Measurements from ENCODE around the gene PGC. TPM values are rescaled to one million over a fixed set of nuclear protein-coding genes. Genes with fewer than 3 reads are reported as not detected.

The PGC gene
- polyA plus RNA-seq, 1 of the 3 experiments (the other 2 are of a cell fraction), result not detected

- no peak for DNase-seq
- Histone ChIP-seq H2AFZ (ENCODE audit: low read depth) (no peak overlapping the region), H3K27ac (ENCODE audit: low read depth in 2 of 2, low read length in 1 of 2) (peak overlapping the region; percentile 17 to 63; a peak in 3 of 4 replicates), H3K27me3 (ENCODE audit: insufficient read depth) (no peaks in the 10 kb centered on the region), H3K4me1 (ENCODE audit: control insufficient read depth in 1 of 2, insufficient read depth in 2 of 2, low read depth in 1 of 2, low read length in 1 of 2) (peaks cover 30 to 53% of the 10 kb centered on the region in 2 experiments; a peak in 3 of 4 replicates), H4K20me1 (ENCODE audit: insufficient read depth) (peaks cover 11% of the 10 kb centered on the region; the same call in 1 of the 2 replicates), H3K4me2 (peak overlapping the region; percentile 60), H3K4me3 (ENCODE audit: low read depth in 2 of 2, low read length in 1 of 2) (no peak overlapping the region), H3F3A (replicated peaks; ENCODE audit: insufficient read depth) (peaks cover 20% of the 10 kb centered on the region), H3K9ac (no peak overlapping the region), H3K9me2 (no peaks in the 10 kb centered on the region), H3K9me3 (no peaks in the 10 kb centered on the region), H3K36me3 (replicated peaks in 1 of 2; ENCODE audit: control insufficient read depth in 1 of 2, insufficient read depth in 2 of 2, low read length in 1 of 2) (no peaks in the 10 kb centered on the region), H3K79me2 (ENCODE audit: insufficient read depth) (peaks cover 12% of the 10 kb centered on the region; the same call in 1 of the 2 replicates)
- POLR2A ChIA-PET, result interaction anchor here (1.9 to 2.1 kb wide), 2 partner anchors 17 to 21 kb away, joined by 5 to 6 read pairs; no protein-coding TSS in a partner anchor
- CTCF ChIA-PET, result interaction anchor here (0.8 to 3.3 kb wide), 6 partner anchors 16 to 74 kb away, joined by 3 to 11 read pairs (median 4); partner anchors contain the start of gene TOMM6
- peak; percentile 80 for TF ChIP-seq FOSL2 (IDR thresholded peaks at IDR 0.05; ENCODE audit: borderline replicate concordance, low read depth)
- TF ChIP-seq CHD2 (IDR thresholded peaks at IDR 0.05; ENCODE audit: low read length, partially characterized antibody), result no peak
- TF ChIP-seq SIN3A (IDR thresholded peaks at IDR 0.05; ENCODE audit: borderline replicate concordance, low read depth, low read length), result no peak
- peak; percentile 71 for TF ChIP-seq JUND (IDR thresholded peaks at IDR 0.05)
- peak; percentile 34; the same call in 1 of the 2 replicates for TF ChIP-seq PBX3 (IDR thresholded peaks at IDR 0.05)
- TF ChIP-seq GABPA (IDR thresholded peaks at IDR 0.05; ENCODE audit: low read depth), result no peak
- TF ChIP-seq MXI1 (IDR thresholded peaks at IDR 0.05; ENCODE audit: low read depth, low read length), result no peak
- peak; percentile 78 for TF ChIP-seq TCF12 (IDR thresholded peaks at IDR 0.05)
- peak in 1 of 2 experiments; percentile 64; a peak in 1 of 4 replicates for TF ChIP-seq EP300 (IDR thresholded peaks at IDR 0.05; ENCODE audit: borderline replicate concordance in 1 of 2, low read depth in 1 of 2, low read length in 1 of 2)
- TF ChIP-seq FOXM1 (IDR thresholded peaks at IDR 0.05; ENCODE audit: low read depth), result no peak
- TF ChIP-seq NFIC (IDR thresholded peaks at IDR 0.05; ENCODE audit: borderline replicate concordance), result peak; percentile 86; the same call in 1 of the 2 replicates
- peak; percentile 62 for TF ChIP-seq MAX (IDR thresholded peaks at IDR 0.05; ENCODE audit: low read depth)
- WGBS (ENCODE audit: low lambda C conversion rate), result 28% methylated on average over 7 of the region's 9 CpGs
These were observed 34.0 kb downstream of the PGC start for GRCh38 chr6:41713159-41713649.

- Histone ChIP-seq H3F3A (replicated peaks; ENCODE audit: insufficient read depth) (peaks cover 20% of the 10 kb centered on the region), H3K79me2 (ENCODE audit: insufficient read depth) (peaks cover 6% of the 10 kb centered on the region; the same call in 1 of the 2 replicates), H3K27ac (ENCODE audit: low read depth in 2 of 2, low read length in 1 of 2) (peak overlapping the region; percentile 17 to 63), H3K9me2 (no peaks in the 10 kb centered on the region), H3K4me1 (ENCODE audit: control insufficient read depth in 1 of 2, insufficient read depth in 2 of 2, low read depth in 1 of 2, low read length in 1 of 2) (peaks cover 35 to 50% of the 10 kb centered on the region in 2 experiments; a peak in 3 of 4 replicates), H3K27me3 (ENCODE audit: insufficient read depth) (no peaks in the 10 kb centered on the region), H2AFZ (ENCODE audit: low read depth) (no peak overlapping the region), H3K36me3 (replicated peaks in 1 of 2; ENCODE audit: control insufficient read depth in 1 of 2, insufficient read depth in 2 of 2, low read length in 1 of 2) (no peaks in the 10 kb centered on the region), H3K9me3 (no peaks in the 10 kb centered on the region), H3K4me2 (peak overlapping the region; percentile 60), H4K20me1 (ENCODE audit: insufficient read depth) (peaks cover 11% of the 10 kb centered on the region; the same call in 1 of the 2 replicates), H3K4me3 (ENCODE audit: low read depth in 2 of 2, low read length in 1 of 2) (no peak overlapping the region), H3K9ac (0 out of 2 replicates have a peak overlapping the region, but pooled peaks have one; percentile 3)
- DNase-seq, result no peak
- ChIA-PET CTCF (interaction anchor here (1.1 to 3.3 kb wide), 5 partner anchors 17 to 74 kb away, joined by 3 to 11 read pairs (median 8); partner anchors contain the start of gene TOMM6), POLR2A (interaction anchor here (1.9 to 2.1 kb wide), 2 partner anchors 18 to 22 kb away, joined by 5 to 6 read pairs; no protein-coding TSS in a partner anchor)
- WGBS (ENCODE audit: low lambda C conversion rate), result no CpG with 5 or more reads among the region's 10 CpGs
- TF ChIP-seq REST (IDR thresholded peaks at IDR 0.05; ENCODE audit: low read depth, low read length), result no peak
- peak; percentile 6; the same call in 1 of the 2 replicates for TF ChIP-seq NFIC (IDR thresholded peaks at IDR 0.05; ENCODE audit: borderline replicate concordance)
These were observed 34.5 kb downstream of the PGC start for GRCh38 chr6:41712651-41713103.
